HL-60 (cell line): ENCODE measurements around the gene EVA1C.

ENCODE experiments used
- DNase-seq, 2 experiments: peaks; one replicate each; pipeline ENCODE4 v3.0.0-alpha.2; 2010 to 2020; ENCODE audit warnings: low read depth in 1 of 2, low spot score in 1 of 2
- H3K27ac ChIP-seq: fragments of 250-450 bp; sonication (Bioruptor Pico); replicated peaks from 2 replicates; pipeline ENCODE4 v1.5.1; 2020; ENCODE audit warnings: mild to moderate bottlenecking, moderate library complexity
- H3K27me3 ChIP-seq: fragments of 250-450 bp; sonication (Bioruptor Pico); 2 replicates; pipeline ENCODE4 v1.5.1; 2021; ENCODE audit warnings: mild to moderate bottlenecking, moderate library complexity; ENCODE audit not compliant: insufficient read depth, poor library complexity, severe bottlenecking
- H3K4me3 ChIP-seq: replicated peaks from 2 replicates; pipeline ENCODE4 v1.5.1; 2011; ENCODE audit warnings: mild to moderate bottlenecking, control low read depth, low read length; ENCODE audit not compliant: insufficient read depth
- GABPA ChIP-seq: IDR thresholded peaks from 2 replicates; pipeline ENCODE4 v1.6.1; 2012; ENCODE audit warnings: low read depth
- POLR2AphosphoS5 ChIP-seq: IDR thresholded peaks from 2 replicates; pipeline ENCODE4 v1.6.1; 2012; ENCODE audit warnings: low read depth
- REST ChIP-seq: IDR thresholded peaks from 2 replicates; pipeline ENCODE4 v1.6.1; 2012; ENCODE audit warnings: low read depth; ENCODE audit not compliant: insufficient replicate concordance
- SPI1 ChIP-seq: IDR thresholded peaks from 2 replicates; pipeline ENCODE4 v1.6.1; 2012; ENCODE audit warnings: low read depth, mild to moderate bottlenecking, borderline replicate concordance
- TF ChIP-seq, protein P1 (sequence below): IDR thresholded peaks from one replicate; pipeline ENCODE4 v1.5.1; 2011; ENCODE audit warnings: low read length, control low read depth, inconsistent platforms; ENCODE audit not compliant: insufficient read depth

EVA1C gene

DNA sequence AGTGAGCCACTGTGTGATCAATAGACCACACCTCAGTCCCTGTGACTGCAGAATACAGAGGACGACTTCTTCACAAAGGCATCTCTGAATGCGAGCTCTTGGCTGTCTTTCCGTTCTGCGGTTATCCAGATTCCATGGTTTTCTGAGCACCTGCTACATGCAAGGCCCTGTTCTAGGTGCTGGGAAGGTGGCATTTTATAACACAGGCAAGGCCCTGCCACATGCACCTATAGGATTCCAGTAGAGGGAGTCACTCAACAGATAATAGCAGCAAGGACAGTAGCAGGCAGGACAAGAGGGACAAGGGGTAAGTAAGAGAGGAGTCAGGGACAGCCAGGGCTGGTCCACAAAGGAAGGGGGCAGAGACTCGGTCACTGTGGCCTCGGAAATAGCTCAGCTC lies 28.7 kb upstream of the EVA1C start:
- TF ChIP-seq POLR2AphosphoS5 = no peak
- TF ChIP-seq REST = no peak
- TF ChIP-seq GABPA = no peak
- TF ChIP-seq, protein P1, sequence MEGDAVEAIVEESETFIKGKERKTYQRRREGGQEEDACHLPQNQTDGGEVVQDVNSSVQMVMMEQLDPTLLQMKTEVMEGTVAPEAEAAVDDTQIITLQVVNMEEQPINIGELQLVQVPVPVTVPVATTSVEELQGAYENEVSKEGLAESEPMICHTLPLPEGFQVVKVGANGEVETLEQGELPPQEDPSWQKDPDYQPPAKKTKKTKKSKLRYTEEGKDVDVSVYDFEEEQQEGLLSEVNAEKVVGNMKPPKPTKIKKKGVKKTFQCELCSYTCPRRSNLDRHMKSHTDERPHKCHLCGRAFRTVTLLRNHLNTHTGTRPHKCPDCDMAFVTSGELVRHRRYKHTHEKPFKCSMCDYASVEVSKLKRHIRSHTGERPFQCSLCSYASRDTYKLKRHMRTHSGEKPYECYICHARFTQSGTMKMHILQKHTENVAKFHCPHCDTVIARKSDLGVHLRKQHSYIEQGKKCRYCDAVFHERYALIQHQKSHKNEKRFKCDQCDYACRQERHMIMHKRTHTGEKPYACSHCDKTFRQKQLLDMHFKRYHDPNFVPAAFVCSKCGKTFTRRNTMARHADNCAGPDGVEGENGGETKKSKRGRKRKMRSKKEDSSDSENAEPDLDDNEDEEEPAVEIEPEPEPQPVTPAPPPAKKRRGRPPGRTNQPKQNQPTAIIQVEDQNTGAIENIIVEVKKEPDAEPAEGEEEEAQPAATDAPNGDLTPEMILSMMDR = no peak
- TF ChIP-seq SPI1 = no peak
- no peak overlapping the region for H3K27ac ChIP-seq
- no peak for DNase-seq
- no peak overlapping the region for H3K4me3 ChIP-seq
- H3K27me3 ChIP-seq = no peaks in the 10 kb centered on the region

DNA sequence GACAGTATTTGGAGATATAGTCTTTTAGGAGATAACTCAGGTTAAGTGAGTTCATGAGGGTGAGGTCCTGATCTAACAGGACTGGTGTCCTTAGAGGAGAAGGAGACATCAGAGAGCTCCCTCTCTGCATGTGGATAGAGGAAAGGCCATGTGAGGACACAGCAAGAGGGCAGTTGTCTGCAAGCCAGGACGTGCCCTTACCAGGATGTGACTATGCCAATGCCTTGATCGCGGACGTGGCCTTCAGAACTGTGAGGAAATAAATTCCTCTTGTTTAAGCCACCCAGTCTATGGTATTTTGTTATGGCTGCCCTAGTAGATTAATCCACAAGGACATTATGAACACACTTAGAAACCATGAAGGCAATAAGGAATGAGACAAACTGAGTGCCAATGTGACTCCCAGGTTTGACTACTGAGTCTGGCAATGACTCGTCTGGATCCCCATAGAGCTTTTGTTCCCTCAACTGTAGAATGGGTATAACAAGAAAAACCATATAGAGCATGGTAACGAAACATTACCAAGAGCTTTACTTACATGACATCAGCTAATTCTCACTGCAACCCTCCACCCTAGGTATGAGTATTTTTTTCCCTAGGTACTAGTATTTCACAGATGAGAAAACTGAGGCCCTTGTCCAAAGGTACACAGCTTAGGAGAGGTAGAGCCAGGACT lies 26.2 kb upstream of the EVA1C start:
- DNase-seq = no peak
- TF ChIP-seq GABPA = no peak
- no peak for TF ChIP-seq POLR2AphosphoS5
- TF ChIP-seq SPI1 = no peak
- no peak for TF ChIP-seq REST
- TF ChIP-seq, protein P1 = no peak
- H3K27ac ChIP-seq = no peak overlapping the region

GRCh38 chr21:32387151-32387550 lies 25.4 kb upstream of the EVA1C start:
- H3K27ac ChIP-seq = no peak overlapping the region
- H3K27me3 ChIP-seq = no peaks in the 10 kb centered on the region
- TF ChIP-seq GABPA (no peak), POLR2AphosphoS5 (no peak), SPI1 (no peak), REST (no peak)
- TF ChIP-seq, protein P1 = no peak
- no peak overlapping the region for H3K4me3 ChIP-seq
- DNase-seq = no peak

More for the DNA sequence above, 26.2 kb upstream of the EVA1C start:
- Histone ChIP-seq H3K4me3 (no peak overlapping the region), H3K27me3 (no peaks in the 10 kb centered on the region)
